ENCODE results near the gene TMEM169. TPM values are rescaled to one million over a fixed set of nuclear protein-coding genes. Genes with fewer than 3 reads are reported as not detected.
A peak's percentile ranks its signal among the peaks of the same experiment; 100 is the strongest.

Gene TMEM169
- total and polyA plus RNA-seq, 10 of the 15 experiments (the other 5 are each of a cell fraction or from before 2014, with no cell fraction given), result 0.23 to 3.2 (median 2.3) TPM

DNA sequence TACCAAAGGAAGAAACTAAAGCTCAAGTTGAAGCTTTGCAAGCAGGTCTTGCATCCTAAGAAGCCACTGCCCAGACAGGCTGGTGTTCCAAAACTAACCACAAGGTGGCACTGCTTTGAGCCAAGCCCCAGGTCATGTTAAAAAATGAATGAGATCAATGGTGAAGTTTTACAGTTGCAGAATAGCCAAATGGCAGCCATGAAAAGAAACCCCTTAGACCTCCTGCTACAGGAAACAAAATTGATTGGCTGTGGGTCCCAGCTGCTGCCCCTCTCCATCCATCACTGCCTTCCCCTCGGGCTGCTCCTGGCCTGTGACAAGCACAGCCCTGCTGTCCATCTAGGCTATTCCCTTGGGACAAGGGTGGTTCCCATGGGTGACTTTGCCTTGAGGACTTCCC lies 47.7 kb upstream of the TMEM169 start (continued):
- TF ChIP-seq, protein P1, sequence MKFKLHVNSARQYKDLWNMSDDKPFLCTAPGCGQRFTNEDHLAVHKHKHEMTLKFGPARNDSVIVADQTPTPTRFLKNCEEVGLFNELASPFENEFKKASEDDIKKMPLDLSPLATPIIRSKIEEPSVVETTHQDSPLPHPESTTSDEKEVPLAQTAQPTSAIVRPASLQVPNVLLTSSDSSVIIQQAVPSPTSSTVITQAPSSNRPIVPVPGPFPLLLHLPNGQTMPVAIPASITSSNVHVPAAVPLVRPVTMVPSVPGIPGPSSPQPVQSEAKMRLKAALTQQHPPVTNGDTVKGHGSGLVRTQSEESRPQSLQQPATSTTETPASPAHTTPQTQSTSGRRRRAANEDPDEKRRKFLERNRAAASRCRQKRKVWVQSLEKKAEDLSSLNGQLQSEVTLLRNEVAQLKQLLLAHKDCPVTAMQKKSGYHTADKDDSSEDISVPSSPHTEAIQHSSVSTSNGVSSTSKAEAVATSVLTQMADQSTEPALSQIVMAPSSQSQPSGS (IDR thresholded peaks at IDR 0.05; ENCODE audit: low read length), result no peak
- TF ChIP-seq RUNX3 (IDR thresholded peaks at IDR 0.05; ENCODE audit: low read length) (peak; percentile 78), EED (IDR thresholded peaks at IDR 0.05; ENCODE audit: low read depth) (0 out of 2 replicates have a peak, but pooled peaks have one; percentile 2), PAX5 (IDR thresholded peaks at IDR 0.05; ENCODE audit: borderline replicate concordance, low read depth, low read length) (no peak), POU2F2 (IDR thresholded peaks at IDR 0.05; ENCODE audit: borderline replicate concordance, low read depth, low read length) (peak; percentile 60; the same call in 1 of the 3 replicates), HDAC6 (IDR thresholded peaks at IDR 0.05; ENCODE audit: unreplicated experiment) (no peak), EGR1 (IDR thresholded peaks at IDR 0.05; ENCODE audit: borderline replicate concordance in 1 of 2, low read depth in 2 of 2, low read length in 2 of 2) (no peak), MYC (IDR thresholded peaks at IDR 0.05; ENCODE audit: insufficient read depth, insufficient read length, insufficient replicate concordance, low read length, severe bottlenecking) (no peak), TCF7 (IDR thresholded peaks at IDR 0.05; ENCODE audit: borderline replicate concordance) (no peak), TCF3 (IDR thresholded peaks at IDR 0.05; ENCODE audit: borderline replicate concordance, insufficient read depth, low read depth, low read length) (no peak), KLF5 (IDR thresholded peaks at IDR 0.05; ENCODE audit: partially characterized antibody) (no peak), ZBED1 (IDR thresholded peaks at IDR 0.05; ENCODE audit: borderline replicate concordance) (no peak), FOS (IDR thresholded peaks at IDR 0.05; ENCODE audit: borderline replicate concordance, extremely low read depth, insufficient read length) (no peak), RBBP5 (conservative IDR thresholded peaks at IDR 0.05) (no peak), NR2C1 (IDR thresholded peaks at IDR 0.05) (no peak)
- TF ChIP-seq, protein P2, sequence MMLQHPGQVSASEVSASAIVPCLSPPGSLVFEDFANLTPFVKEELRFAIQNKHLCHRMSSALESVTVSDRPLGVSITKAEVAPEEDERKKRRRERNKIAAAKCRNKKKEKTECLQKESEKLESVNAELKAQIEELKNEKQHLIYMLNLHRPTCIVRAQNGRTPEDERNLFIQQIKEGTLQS (IDR thresholded peaks at IDR 0.05; ENCODE audit: borderline replicate concordance, extremely low read depth, low read depth, low read length), result no peak
- TF ChIP-seq, protein P3, sequence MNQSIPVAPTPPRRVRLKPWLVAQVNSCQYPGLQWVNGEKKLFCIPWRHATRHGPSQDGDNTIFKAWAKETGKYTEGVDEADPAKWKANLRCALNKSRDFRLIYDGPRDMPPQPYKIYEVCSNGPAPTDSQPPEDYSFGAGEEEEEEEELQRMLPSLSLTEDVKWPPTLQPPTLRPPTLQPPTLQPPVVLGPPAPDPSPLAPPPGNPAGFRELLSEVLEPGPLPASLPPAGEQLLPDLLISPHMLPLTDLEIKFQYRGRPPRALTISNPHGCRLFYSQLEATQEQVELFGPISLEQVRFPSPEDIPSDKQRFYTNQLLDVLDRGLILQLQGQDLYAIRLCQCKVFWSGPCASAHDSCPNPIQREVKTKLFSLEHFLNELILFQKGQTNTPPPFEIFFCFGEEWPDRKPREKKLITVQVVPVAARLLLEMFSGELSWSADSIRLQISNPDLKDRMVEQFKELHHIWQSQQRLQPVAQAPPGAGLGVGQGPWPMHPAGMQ (IDR thresholded peaks at IDR 0.05; ENCODE audit: borderline replicate concordance), result no peak
- TF ChIP-seq, protein P4, sequence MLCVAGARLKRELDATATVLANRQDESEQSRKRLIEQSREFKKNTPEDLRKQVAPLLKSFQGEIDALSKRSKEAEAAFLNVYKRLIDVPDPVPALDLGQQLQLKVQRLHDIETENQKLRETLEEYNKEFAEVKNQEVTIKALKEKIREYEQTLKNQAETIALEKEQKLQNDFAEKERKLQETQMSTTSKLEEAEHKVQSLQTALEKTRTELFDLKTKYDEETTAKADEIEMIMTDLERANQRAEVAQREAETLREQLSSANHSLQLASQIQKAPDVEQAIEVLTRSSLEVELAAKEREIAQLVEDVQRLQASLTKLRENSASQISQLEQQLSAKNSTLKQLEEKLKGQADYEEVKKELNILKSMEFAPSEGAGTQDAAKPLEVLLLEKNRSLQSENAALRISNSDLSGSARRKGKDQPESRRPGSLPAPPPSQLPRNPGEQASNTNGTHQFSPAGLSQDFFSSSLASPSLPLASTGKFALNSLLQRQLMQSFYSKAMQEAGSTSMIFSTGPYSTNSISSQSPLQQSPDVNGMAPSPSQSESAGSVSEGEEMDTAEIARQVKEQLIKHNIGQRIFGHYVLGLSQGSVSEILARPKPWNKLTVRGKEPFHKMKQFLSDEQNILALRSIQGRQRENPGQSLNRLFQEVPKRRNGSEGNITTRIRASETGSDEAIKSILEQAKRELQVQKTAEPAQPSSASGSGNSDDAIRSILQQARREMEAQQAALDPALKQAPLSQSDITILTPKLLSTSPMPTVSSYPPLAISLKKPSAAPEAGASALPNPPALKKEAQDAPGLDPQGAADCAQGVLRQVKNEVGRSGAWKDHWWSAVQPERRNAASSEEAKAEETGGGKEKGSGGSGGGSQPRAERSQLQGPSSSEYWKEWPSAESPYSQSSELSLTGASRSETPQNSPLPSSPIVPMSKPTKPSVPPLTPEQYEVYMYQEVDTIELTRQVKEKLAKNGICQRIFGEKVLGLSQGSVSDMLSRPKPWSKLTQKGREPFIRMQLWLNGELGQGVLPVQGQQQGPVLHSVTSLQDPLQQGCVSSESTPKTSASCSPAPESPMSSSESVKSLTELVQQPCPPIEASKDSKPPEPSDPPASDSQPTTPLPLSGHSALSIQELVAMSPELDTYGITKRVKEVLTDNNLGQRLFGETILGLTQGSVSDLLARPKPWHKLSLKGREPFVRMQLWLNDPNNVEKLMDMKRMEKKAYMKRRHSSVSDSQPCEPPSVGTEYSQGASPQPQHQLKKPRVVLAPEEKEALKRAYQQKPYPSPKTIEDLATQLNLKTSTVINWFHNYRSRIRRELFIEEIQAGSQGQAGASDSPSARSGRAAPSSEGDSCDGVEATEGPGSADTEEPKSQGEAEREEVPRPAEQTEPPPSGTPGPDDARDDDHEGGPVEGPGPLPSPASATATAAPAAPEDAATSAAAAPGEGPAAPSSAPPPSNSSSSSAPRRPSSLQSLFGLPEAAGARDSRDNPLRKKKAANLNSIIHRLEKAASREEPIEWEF (IDR thresholded peaks at IDR 0.05; ENCODE audit: insufficient replicate concordance, low read depth, low read length), result no peak
